Prostate gland (tissue), 2 donors: ENCODE data around the gene DOK4. TPM values are rescaled to one million over a fixed set of nuclear protein-coding genes. Genes with fewer than 3 reads are reported as not detected.

Experiments
- DNase-seq: peaks from one replicate; pipeline ENCODE4 v3.0.0-alpha.2; 2019; ENCODE audit warnings: low spot score
- H3K27ac ChIP-seq, 2 donors: fragments of 200-600 bp; sonication (generic); 2 replicates each; pipeline ENCODE4 v1.5.1; 2017 to 2019
- H3K27me3 ChIP-seq: fragments of 200-600 bp; sonication (generic); replicated peaks from 2 replicates; pipeline ENCODE4 v1.5.1; 2019; ENCODE audit not compliant: insufficient read depth
- H3K36me3 ChIP-seq, 2 donors: fragments of 200-600 bp; sonication (generic); 1 replicate in 1 of 2; 2 replicates in 1 of 2; pipeline versions ENCODE4 v1.5.1 to v1.8.1; 2017 to 2019
- H3K4me1 ChIP-seq: fragments of 200-600 bp; sonication (generic); replicated peaks from 2 replicates; pipeline ENCODE4 v1.5.1; 2019
- H3K4me3 ChIP-seq, 2 donors: fragments of 200-600 bp; sonication (generic); 2 replicates each; pipeline ENCODE4 v1.5.1; 2017 to 2019
- H3K9me3 ChIP-seq: fragments of 200-600 bp; sonication (generic); 2 replicates; pipeline ENCODE4 v1.5.1; 2017
- POLR2A ChIP-seq: fragments of 450-650 bp; IDR thresholded peaks from one replicate; pipeline ENCODE4 v1.6.1; 2016; ENCODE audit warnings: antibody characterized with exemption, mild to moderate bottlenecking
- POLR2AphosphoS5 ChIP-seq: sonication (generic); formaldehyde crosslinking; IDR thresholded peaks from one replicate; pipeline ENCODE4 v1.6.1; 2017; ENCODE audit warnings: antibody characterized with exemption
- WGBS: methylation state at CpG from one replicate; pipeline ENCODE4 v1.1.5; 2018; 5-methylcytosine and 5-hydroxymethylcytosine counted together
- intact Hi-C: fragments of 100-400 bp; cut with DNase I; formaldehyde crosslinking; loops from one replicate; pipeline ENCODE4 v1.14.2; 2022
- total RNA-seq, 2 donors: library from RNA; depleted of rRNA; stranded (reverse); fragments of >200 nt; gene quantifications; one replicate each; pipeline ENCODE4 v1.1.0, GENCODE V29; 2016
- TF ChIP-seq, protein P1 (sequence below), 4 experiments: fragments of 200-600 bp in 2 of 4; fragments of 450-650 bp in 2 of 4; sonication (generic) in 2 of 4; IDR thresholded peaks; 1 replicate in 3 of 4; 2 replicates in 1 of 4; pipeline ENCODE4 v1.5.1; 2016 to 2019; ENCODE audit warnings: antibody characterized with exemption in 4 of 4, mild to moderate bottlenecking in 2 of 4, moderate library complexity in 2 of 4

DOK4 gene
- total RNA-seq, 2 donors from 2014 or later: 26.3 to 55.4 TPM

GRCh38 chr16:57435838-57436237 lies 50.5 kb downstream of the DOK4 start:
- Histone ChIP-seq H3K9me3 (no peaks in the 10 kb centered on the region), H3K27me3 (no peaks in the 10 kb centered on the region), H3K4me1 (no peaks in the 10 kb centered on the region), H3K4me3 (no peak overlapping the region), H3K27ac (no peak overlapping the region), H3K36me3 (peaks cover 9 to 14% of the 10 kb centered on the region in 2 donors)
- no peak for DNase-seq
- no peak for TF ChIP-seq POLR2A
- no peak for TF ChIP-seq POLR2AphosphoS5
- TF ChIP-seq, protein P1, sequence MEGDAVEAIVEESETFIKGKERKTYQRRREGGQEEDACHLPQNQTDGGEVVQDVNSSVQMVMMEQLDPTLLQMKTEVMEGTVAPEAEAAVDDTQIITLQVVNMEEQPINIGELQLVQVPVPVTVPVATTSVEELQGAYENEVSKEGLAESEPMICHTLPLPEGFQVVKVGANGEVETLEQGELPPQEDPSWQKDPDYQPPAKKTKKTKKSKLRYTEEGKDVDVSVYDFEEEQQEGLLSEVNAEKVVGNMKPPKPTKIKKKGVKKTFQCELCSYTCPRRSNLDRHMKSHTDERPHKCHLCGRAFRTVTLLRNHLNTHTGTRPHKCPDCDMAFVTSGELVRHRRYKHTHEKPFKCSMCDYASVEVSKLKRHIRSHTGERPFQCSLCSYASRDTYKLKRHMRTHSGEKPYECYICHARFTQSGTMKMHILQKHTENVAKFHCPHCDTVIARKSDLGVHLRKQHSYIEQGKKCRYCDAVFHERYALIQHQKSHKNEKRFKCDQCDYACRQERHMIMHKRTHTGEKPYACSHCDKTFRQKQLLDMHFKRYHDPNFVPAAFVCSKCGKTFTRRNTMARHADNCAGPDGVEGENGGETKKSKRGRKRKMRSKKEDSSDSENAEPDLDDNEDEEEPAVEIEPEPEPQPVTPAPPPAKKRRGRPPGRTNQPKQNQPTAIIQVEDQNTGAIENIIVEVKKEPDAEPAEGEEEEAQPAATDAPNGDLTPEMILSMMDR (IDR thresholded peaks at IDR 0.05): no peak
- 72% methylated on average over 1 of the region's 1 CpG for WGBS
- intact Hi-C loops: no loop called here

GRCh38 chr16:57434003-57434402 lies 52.3 kb downstream of the DOK4 start:
- Histone ChIP-seq H3K36me3 (peaks cover 12 to 14% of the 10 kb centered on the region in 2 donors), H3K27ac (no peak overlapping the region), H3K27me3 (no peaks in the 10 kb centered on the region), H3K9me3 (no peaks in the 10 kb centered on the region), H3K4me3 (no peak overlapping the region), H3K4me1 (no peaks in the 10 kb centered on the region)
- 83% methylated on average over 2 of the region's 2 CpGs for WGBS
- TF ChIP-seq POLR2AphosphoS5: no peak
- DNase-seq: no peak
- intact Hi-C loops: no loop called here

DNA sequence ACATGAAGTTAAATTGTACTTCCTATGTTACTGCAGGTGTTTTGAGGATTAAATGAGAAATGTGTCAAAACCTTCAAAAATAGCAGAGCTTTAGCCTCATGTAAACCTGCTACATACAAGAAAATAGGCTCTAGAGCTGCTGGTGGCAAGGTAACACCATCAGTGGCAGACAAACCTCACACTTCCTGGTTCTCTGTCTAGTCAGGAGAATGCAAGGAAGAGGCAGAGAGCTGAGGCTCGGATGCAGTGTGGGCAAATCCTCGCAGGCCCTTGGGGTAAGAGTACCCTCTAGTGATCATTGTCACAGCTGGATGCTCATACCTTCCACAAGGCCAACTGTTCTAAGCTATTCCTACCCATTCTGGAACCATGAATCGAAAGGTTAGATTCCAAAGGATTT lies 53.3 kb downstream of the DOK4 start:
- TF ChIP-seq POLR2A (no peak), POLR2AphosphoS5 (no peak)
- TF ChIP-seq, protein P1 (IDR thresholded peaks at IDR 0.05): no peak
- intact Hi-C loops: no loop called here
- Histone ChIP-seq H3K36me3 (peaks cover 12 to 14% of the 10 kb centered on the region in 2 donors), H3K27ac (no peak overlapping the region), H3K4me3 (no peak overlapping the region), H3K27me3 (no peaks in the 10 kb centered on the region), H3K4me1 (no peaks in the 10 kb centered on the region), H3K9me3 (no peaks in the 10 kb centered on the region)
- 94% methylated on average over 3 of the region's 3 CpGs for WGBS
- DNase-seq: no peak

DNA sequence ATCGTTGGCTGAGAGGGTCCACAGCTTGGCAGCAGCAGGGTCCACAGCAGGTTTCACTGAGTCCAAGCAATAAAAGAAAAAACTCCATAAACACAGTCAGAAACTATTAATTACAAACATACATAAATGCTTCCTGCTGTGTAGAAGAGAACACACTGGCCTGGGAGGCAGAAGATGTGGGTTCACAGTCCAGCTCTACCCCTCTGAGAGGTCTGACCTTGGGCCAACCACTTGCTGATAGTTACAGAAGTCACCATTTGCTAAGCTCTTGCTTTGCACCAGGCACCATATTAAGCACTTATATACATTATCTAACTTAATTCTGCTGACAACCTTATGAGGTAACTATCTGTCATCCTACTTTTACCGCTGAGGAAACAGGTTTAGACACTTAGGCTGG lies 53.8 kb downstream of the DOK4 start:
- Histone ChIP-seq H3K36me3 (peaks cover 12 to 14% of the 10 kb centered on the region in 2 donors), H3K27me3 (no peaks in the 10 kb centered on the region), H3K4me1 (no peaks in the 10 kb centered on the region), H3K9me3 (no peaks in the 10 kb centered on the region), H3K27ac (no peak overlapping the region), H3K4me3 (no peak overlapping the region)
- WGBS: 90% methylated on average over 2 of the region's 2 CpGs
- intact Hi-C loops: no loop called here
- TF ChIP-seq, protein P1 (IDR thresholded peaks at IDR 0.05): no peak
- no peak for TF ChIP-seq POLR2AphosphoS5
- TF ChIP-seq POLR2A: no peak
- no peak for DNase-seq

DNA sequence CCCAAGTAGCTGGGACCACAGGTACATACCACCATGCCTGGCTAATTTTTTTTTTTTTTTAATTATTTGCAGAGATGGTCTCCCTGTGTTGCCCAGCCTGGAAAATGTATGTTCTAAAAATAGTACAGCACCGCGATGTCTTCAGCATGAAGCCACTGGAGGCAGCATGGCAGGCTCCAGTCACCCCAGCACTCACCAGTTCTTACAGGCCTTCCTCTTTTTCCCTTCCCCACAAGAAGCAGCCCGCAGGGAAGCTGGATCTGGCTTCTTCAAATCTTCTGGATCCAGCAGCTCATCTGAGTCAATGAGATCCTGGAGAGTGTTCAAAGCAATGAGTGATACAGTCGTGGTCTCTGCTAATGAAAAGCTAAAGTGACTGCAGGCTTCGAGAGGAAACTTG lies 55.3 kb downstream of the DOK4 start:
- WGBS: 82% methylated on average over 5 of the region's 5 CpGs
- TF ChIP-seq POLR2AphosphoS5: no peak
- TF ChIP-seq, protein P1 (IDR thresholded peaks at IDR 0.05): no peak
- TF ChIP-seq POLR2A: no peak
- no peaks in the 10 kb centered on the region for H3K4me1 ChIP-seq
- H3K27me3 ChIP-seq: no peaks in the 10 kb centered on the region
- peaks cover 6 to 14% of the 10 kb centered on the region in 2 donors for H3K36me3 ChIP-seq
- intact Hi-C loops: no loop called here
- no peak overlapping the region for H3K27ac ChIP-seq
- no peaks in the 10 kb centered on the region for H3K9me3 ChIP-seq
- no peak overlapping the region for H3K4me3 ChIP-seq
- no peak for DNase-seq
